ENCODE measurements around the gene SLC6A6. TPM values are rescaled to one million over a fixed set of nuclear protein-coding genes. Genes with fewer than 3 reads are reported as not detected.

The SLC6A6 gene
- total and polyA plus RNA-seq, 2 experiments from 2014 or later: 27.5 to 150 TPM

DNA sequence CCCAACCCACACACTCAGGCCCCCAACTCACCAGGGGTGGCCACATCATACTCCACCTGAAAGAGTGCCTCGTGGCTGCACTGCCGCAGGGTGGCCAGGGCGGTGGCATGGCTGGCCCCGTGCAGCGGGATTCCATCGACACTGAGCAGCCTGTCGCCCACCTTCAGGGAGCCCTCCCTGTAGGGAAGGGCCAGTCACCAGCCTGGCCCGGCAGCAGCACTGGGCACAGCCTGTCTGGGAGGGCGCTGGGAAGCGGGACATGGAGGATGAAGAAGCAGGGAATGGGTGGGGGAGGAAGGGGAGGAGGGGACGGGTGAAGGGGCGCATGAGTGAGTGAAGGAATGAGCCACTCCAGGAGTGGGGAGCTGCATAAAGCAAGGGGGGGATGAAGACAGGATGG lies 119.2 kb downstream of the SLC6A6 start:
- Histone ChIP-seq H3K27me3 (ENCODE audit: insufficient read depth) (no peaks in the 10 kb centered on the region), H3F3A (replicated peaks; ENCODE audit: low read depth) (no peaks in the 10 kb centered on the region), H3K79me2 (replicated peaks; ENCODE audit: insufficient read depth) (no peaks in the 10 kb centered on the region), H3K4me2 (no peak overlapping the region), H3K27ac (ENCODE audit: low read depth) (no peak overlapping the region), H3K4me1 (ENCODE audit: insufficient read depth) (peaks cover 8% of the 10 kb centered on the region), H4K20me1 (replicated peaks; ENCODE audit: insufficient read depth) (no peaks in the 10 kb centered on the region), H3K9me2 (ENCODE audit: insufficient read depth) (no peaks in the 10 kb centered on the region), H3K36me3 (ENCODE audit: insufficient read depth) (no peaks in the 10 kb centered on the region), H2AFZ (no peak overlapping the region), H3K4me3 (no peak overlapping the region)
- Mint-ChIP-seq H3K4me1 (peaks cover 14% of the 10 kb centered on the region), H3K9me3 (no peaks in the 10 kb centered on the region), H3K27ac (no peak overlapping the region), H3K36me3 (ENCODE audit: low read depth) (no peaks in the 10 kb centered on the region), H3K27me3 (ENCODE audit: insufficient read depth, low read depth, poor library complexity) (peaks cover 13% of the 10 kb centered on the region), H3K4me3 (no peak overlapping the region)
- ATAC-seq: no peak
- TF ChIP-seq, protein P1, sequence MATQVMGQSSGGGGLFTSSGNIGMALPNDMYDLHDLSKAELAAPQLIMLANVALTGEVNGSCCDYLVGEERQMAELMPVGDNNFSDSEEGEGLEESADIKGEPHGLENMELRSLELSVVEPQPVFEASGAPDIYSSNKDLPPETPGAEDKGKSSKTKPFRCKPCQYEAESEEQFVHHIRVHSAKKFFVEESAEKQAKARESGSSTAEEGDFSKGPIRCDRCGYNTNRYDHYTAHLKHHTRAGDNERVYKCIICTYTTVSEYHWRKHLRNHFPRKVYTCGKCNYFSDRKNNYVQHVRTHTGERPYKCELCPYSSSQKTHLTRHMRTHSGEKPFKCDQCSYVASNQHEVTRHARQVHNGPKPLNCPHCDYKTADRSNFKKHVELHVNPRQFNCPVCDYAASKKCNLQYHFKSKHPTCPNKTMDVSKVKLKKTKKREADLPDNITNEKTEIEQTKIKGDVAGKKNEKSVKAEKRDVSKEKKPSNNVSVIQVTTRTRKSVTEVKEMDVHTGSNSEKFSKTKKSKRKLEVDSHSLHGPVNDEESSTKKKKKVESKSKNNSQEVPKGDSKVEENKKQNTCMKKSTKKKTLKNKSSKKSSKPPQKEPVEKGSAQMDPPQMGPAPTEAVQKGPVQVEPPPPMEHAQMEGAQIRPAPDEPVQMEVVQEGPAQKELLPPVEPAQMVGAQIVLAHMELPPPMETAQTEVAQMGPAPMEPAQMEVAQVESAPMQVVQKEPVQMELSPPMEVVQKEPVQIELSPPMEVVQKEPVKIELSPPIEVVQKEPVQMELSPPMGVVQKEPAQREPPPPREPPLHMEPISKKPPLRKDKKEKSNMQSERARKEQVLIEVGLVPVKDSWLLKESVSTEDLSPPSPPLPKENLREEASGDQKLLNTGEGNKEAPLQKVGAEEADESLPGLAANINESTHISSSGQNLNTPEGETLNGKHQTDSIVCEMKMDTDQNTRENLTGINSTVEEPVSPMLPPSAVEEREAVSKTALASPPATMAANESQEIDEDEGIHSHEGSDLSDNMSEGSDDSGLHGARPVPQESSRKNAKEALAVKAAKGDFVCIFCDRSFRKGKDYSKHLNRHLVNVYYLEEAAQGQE (IDR thresholded peaks at IDR 0.05; ENCODE audit: unreplicated experiment): no peak
- TF ChIP-seq, protein P2, sequence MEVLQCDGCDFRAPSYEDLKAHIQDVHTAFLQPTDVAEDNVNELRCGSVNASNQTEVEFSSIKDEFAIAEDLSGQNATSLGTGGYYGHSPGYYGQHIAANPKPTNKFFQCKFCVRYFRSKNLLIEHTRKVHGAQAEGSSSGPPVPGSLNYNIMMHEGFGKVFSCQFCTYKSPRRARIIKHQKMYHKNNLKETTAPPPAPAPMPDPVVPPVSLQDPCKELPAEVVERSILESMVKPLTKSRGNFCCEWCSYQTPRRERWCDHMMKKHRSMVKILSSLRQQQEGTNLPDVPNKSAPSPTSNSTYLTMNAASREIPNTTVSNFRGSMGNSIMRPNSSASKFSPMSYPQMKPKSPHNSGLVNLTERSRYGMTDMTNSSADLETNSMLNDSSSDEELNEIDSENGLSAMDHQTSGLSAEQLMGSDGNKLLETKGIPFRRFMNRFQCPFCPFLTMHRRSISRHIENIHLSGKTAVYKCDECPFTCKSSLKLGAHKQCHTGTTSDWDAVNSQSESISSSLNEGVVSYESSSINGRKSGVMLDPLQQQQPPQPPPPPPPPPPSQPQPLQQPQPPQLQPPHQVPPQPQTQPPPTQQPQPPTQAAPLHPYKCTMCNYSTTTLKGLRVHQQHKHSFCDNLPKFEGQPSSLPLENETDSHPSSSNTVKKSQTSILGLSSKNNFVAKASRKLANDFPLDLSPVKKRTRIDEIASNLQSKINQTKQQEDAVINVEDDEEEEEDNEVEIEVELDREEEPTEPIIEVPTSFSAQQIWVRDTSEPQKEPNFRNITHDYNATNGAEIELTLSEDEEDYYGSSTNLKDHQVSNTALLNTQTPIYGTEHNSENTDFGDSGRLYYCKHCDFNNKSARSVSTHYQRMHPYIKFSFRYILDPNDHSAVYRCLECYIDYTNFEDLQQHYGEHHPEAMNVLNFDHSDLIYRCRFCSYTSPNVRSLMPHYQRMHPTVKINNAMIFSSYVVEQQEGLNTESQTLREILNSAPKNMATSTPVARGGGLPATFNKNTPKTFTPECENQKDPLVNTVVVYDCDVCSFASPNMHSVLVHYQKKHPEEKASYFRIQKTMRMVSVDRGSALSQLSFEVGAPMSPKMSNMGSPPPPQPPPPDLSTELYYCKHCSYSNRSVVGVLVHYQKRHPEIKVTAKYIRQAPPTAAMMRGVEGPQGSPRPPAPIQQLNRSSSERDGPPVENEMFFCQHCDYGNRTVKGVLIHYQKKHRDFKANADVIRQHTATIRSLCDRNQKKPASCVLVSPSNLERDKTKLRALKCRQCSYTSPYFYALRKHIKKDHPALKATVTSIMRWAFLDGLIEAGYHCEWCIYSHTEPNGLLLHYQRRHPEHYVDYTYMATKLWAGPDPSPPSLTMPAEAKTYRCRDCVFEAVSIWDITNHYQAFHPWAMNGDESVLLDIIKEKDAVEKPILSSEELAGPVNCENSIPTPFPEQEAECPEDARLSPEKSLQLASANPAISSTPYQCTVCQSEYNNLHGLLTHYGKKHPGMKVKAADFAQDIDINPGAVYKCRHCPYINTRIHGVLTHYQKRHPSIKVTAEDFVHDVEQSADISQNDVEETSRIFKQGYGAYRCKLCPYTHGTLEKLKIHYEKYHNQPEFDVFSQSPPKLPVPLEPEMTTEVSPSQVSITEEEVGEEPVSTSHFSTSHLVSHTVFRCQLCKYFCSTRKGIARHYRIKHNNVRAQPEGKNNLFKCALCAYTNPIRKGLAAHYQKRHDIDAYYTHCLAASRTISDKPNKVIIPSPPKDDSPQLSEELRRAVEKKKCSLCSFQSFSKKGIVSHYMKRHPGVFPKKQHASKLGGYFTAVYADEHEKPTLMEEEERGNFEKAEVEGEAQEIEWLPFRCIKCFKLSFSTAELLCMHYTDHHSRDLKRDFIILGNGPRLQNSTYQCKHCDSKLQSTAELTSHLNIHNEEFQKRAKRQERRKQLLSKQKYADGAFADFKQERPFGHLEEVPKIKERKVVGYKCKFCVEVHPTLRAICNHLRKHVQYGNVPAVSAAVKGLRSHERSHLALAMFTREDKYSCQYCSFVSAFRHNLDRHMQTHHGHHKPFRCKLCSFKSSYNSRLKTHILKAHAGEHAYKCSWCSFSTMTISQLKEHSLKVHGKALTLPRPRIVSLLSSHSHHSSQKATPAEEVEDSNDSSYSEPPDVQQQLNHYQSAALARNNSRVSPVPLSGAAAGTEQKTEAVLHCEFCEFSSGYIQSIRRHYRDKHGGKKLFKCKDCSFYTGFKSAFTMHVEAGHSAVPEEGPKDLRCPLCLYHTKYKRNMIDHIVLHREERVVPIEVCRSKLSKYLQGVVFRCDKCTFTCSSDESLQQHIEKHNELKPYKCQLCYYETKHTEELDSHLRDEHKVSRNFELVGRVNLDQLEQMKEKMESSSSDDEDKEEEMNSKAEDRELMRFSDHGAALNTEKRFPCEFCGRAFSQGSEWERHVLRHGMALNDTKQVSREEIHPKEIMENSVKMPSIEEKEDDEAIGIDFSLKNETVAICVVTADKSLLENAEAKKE (CRISPR knock-in tag; IDR thresholded peaks at IDR 0.05): no peak
- TF ChIP-seq CREB1 (CRISPR knock-in tag; IDR thresholded peaks at IDR 0.05; ENCODE audit: low read depth): no peak
- no peak for TF ChIP-seq STAT1 (IDR thresholded peaks at IDR 0.05; ENCODE audit: unreplicated experiment)
- TF ChIP-seq JUNB (IDR thresholded peaks at IDR 0.05; ENCODE audit: unreplicated experiment): no peak
- TF ChIP-seq ZNF114 (CRISPR knock-in tag; IDR thresholded peaks at IDR 0.05): no peak
- no peak for TF ChIP-seq EZH2phosphoT487 (IDR thresholded peaks at IDR 0.05; ENCODE audit: unreplicated experiment)
- TF ChIP-seq ZNF331 (CRISPR knock-in tag; IDR thresholded peaks at IDR 0.05; ENCODE audit: low read depth): no peak
- TF ChIP-seq, protein P3, sequence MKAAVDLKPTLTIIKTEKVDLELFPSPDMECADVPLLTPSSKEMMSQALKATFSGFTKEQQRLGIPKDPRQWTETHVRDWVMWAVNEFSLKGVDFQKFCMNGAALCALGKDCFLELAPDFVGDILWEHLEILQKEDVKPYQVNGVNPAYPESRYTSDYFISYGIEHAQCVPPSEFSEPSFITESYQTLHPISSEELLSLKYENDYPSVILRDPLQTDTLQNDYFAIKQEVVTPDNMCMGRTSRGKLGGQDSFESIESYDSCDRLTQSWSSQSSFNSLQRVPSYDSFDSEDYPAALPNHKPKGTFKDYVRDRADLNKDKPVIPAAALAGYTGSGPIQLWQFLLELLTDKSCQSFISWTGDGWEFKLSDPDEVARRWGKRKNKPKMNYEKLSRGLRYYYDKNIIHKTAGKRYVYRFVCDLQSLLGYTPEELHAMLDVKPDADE (IDR thresholded peaks at IDR 0.05): no peak
- TF ChIP-seq POLR2AphosphoS5 (IDR thresholded peaks at IDR 0.05; ENCODE audit: low read depth): no peak
- no peak for TF ChIP-seq NANOG (IDR thresholded peaks at IDR 0.05; ENCODE audit: borderline replicate concordance)
- TF ChIP-seq EZH2 (IDR thresholded peaks at IDR 0.05; ENCODE audit: low read depth, unreplicated experiment): no peak
- TF ChIP-seq, protein P4, sequence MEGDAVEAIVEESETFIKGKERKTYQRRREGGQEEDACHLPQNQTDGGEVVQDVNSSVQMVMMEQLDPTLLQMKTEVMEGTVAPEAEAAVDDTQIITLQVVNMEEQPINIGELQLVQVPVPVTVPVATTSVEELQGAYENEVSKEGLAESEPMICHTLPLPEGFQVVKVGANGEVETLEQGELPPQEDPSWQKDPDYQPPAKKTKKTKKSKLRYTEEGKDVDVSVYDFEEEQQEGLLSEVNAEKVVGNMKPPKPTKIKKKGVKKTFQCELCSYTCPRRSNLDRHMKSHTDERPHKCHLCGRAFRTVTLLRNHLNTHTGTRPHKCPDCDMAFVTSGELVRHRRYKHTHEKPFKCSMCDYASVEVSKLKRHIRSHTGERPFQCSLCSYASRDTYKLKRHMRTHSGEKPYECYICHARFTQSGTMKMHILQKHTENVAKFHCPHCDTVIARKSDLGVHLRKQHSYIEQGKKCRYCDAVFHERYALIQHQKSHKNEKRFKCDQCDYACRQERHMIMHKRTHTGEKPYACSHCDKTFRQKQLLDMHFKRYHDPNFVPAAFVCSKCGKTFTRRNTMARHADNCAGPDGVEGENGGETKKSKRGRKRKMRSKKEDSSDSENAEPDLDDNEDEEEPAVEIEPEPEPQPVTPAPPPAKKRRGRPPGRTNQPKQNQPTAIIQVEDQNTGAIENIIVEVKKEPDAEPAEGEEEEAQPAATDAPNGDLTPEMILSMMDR (conservative IDR thresholded peaks at IDR 0.05; ENCODE audit: low read depth in 2 of 2): no peak
- no peak for DNase-seq (ENCODE audit: low spot score)

Data from GM23338 (cell line).